K562 (cell line): ENCODE measurements around the gene CFAP20DC. TPM values are rescaled to one million over a fixed set of nuclear protein-coding genes. Genes with fewer than 3 reads are reported as not detected.

Source experiments
- ATF1 ChIP-seq, 2 experiments: fragments of 450-650 bp in 1 of 2; IDR thresholded peaks; 2 replicates each; pipeline ENCODE4 v1.6.1; 2016; ENCODE audit warnings: missing compliant biosample characterization in 1 of 2, missing genetic modification characterization in 1 of 2
- ATF3 ChIP-seq, 2 experiments: fragments of 450-650 bp in 1 of 2; sonication (generic) in 1 of 2; formaldehyde crosslinking in 1 of 2; IDR thresholded peaks in 1 of 2; conservative IDR thresholded peaks in 1 of 2; 2 replicates each; pipeline versions ENCODE4 v1.6.1 to v1.8.1; 2016 to 2023; ENCODE audit warnings: mild to moderate bottlenecking in 2 of 2, moderate library complexity in 2 of 2, inconsistent platforms in 1 of 2, missing genetic modification reagents in 1 of 2
- DNMT1 ChIP-seq: fragments of 450-650 bp; IDR thresholded peaks from 2 replicates; pipeline ENCODE4 v1.6.1; 2016; ENCODE audit warnings: antibody characterized with exemption, mild to moderate bottlenecking
- ELF1 ChIP-seq: fragments of 200-800 bp; sonication (Bioruptor generic); IDR thresholded peaks from 2 replicates; pipeline ENCODE4 v1.6.1; 2016; ENCODE audit warnings: missing genetic modification characterization, missing compliant biosample characterization
- HCFC1 ChIP-seq: IDR thresholded peaks from 2 replicates; pipeline ENCODE4 v1.6.1; 2012; ENCODE audit warnings: low read depth, low read length, improper control_type of control experiment
- HDAC2 ChIP-seq: fragments of 450-650 bp; IDR thresholded peaks from 2 replicates; pipeline ENCODE4 v1.6.1; 2016; ENCODE audit warnings: mild to moderate bottlenecking
- HDAC8 ChIP-seq: fragments of 450-650 bp; IDR thresholded peaks from 2 replicates; pipeline ENCODE4 v1.6.1; 2016; ENCODE audit warnings: mild to moderate bottlenecking, missing genetic modification characterization, moderate library complexity, missing compliant biosample characterization
- HLTF ChIP-seq: fragments of 450-650 bp; IDR thresholded peaks from 2 replicates; pipeline ENCODE4 v1.6.1; 2016
- LEF1 ChIP-seq: fragments of 450-650 bp; IDR thresholded peaks from 2 replicates; pipeline ENCODE4 v1.6.1; 2016; ENCODE audit warnings: mild to moderate bottlenecking
- MED1 ChIP-seq: sonication (generic); formaldehyde crosslinking; IDR thresholded peaks from 2 replicates; pipeline ENCODE4 v1.8.1; 2023; ENCODE audit warnings: missing genetic modification reagents, borderline replicate concordance
- POU5F1 ChIP-seq: fragments of 150-350 bp; IDR thresholded peaks from 2 replicates; pipeline ENCODE4 v1.6.1; 2014; ENCODE audit warnings: borderline replicate concordance, low read length, low read depth, mild to moderate bottlenecking; ENCODE audit not compliant: partially characterized antibody
- YBX1 ChIP-seq: fragments of 450-650 bp; IDR thresholded peaks from 2 replicates; pipeline ENCODE4 v1.7.1; 2016; ENCODE audit warnings: mild to moderate bottlenecking
- ZNF143 ChIP-seq: sonication (generic); formaldehyde crosslinking; IDR thresholded peaks from 2 replicates; pipeline ENCODE4 v1.9.0; 2022; ENCODE audit warnings: mild to moderate bottlenecking, missing genetic modification reagents
- ZNF3 ChIP-seq: fragments of 250-450 bp; sonication (Bioruptor Pico); IDR thresholded peaks from 2 replicates; pipeline ENCODE4 v1.5.0; 2021; ENCODE audit warnings: mild to moderate bottlenecking, moderate library complexity
- ZNF518B ChIP-seq: fragments of 250-450 bp; sonication (Bioruptor Pico); IDR thresholded peaks from 2 replicates; pipeline ENCODE4 v1.5.0; 2021; ENCODE audit warnings: mild to moderate bottlenecking, moderate library complexity
- ZNF561 ChIP-seq: fragments of 450-650 bp; formaldehyde crosslinking; conservative IDR thresholded peaks from 2 replicates; pipeline ENCODE4 v1.4.0; 2020; ENCODE audit warnings: mild to moderate bottlenecking, moderate library complexity
- ZNF778 ChIP-seq: fragments of 450-650 bp; formaldehyde crosslinking; IDR thresholded peaks from 2 replicates; pipeline ENCODE4 v1.4.0; 2020; ENCODE audit warnings: mild to moderate bottlenecking, moderate library complexity
- ZNF830 ChIP-seq: fragments of 250-450 bp; sonication (Bioruptor Pico); IDR thresholded peaks from 2 replicates; pipeline ENCODE4 v1.5.0; 2021; ENCODE audit warnings: mild to moderate bottlenecking
- ZZZ3 ChIP-seq: fragments of 450-650 bp; IDR thresholded peaks from 2 replicates; pipeline ENCODE4 v1.6.1; 2016; ENCODE audit warnings: antibody characterized with exemption, mild to moderate bottlenecking, moderate library complexity
- polyA plus RNA-seq, 8 experiments: library from polyadenylated mRNA; depleted of rRNA in 4 of 8; stranded (reverse) in 5 of 8; unstranded in 3 of 8; fragments of >200 nt; fragmentation: Nextera tagmentation in 2 of 8; fragmentation: Illumina TruSeq in 1 of 8; extraction: Ambion mirVana in 2 of 8; extraction: Trizol in 1 of 8; gene quantifications; 2 replicates each; pipeline versions ENCODE4 v1.2.1 to v1.2.3, GENCODE V29; 2011 to 2014; ENCODE audit warnings: inconsistent platforms in 1 of 8, missing spikeins in 1 of 8
- total RNA-seq, 7 experiments: library from RNA; depleted of rRNA in 6 of 7; stranded (reverse); fragments of >200 nt in 6 of 7; fragmentation: Illumina TruSeq in 2 of 7; extraction: Trizol in 2 of 7; gene quantifications; 2 replicates each; pipeline versions ENCODE4 v1.2.1 to v1.2.3, GENCODE V29; 2011 to 2021; ENCODE audit warnings: low replicate concordance in 1 of 7
- TF ChIP-seq, protein P1 (sequence below): fragments of 450-650 bp; IDR thresholded peaks from 2 replicates; pipeline ENCODE4 v1.6.1; 2016; ENCODE audit warnings: missing biosample characterization, missing genetic modification characterization
- TF ChIP-seq, protein P2 (sequence below): sonication (generic); formaldehyde crosslinking; IDR thresholded peaks from 2 replicates; pipeline ENCODE4 v1.8.0; 2022; ENCODE audit warnings: mild to moderate bottlenecking, low read depth, missing genetic modification reagents
- TF ChIP-seq, protein P3 (sequence below): sonication (generic); formaldehyde crosslinking; IDR thresholded peaks from 2 replicates; pipeline ENCODE4 v1.8.0; 2022; ENCODE audit warnings: missing genetic modification reagents, mild to moderate bottlenecking, moderate library complexity, borderline replicate concordance

Gene CFAP20DC
- total and polyA plus RNA-seq, 9 of the 15 experiments (the other 6 are each of a cell fraction or from before 2014, with no cell fraction given): 1.6 to 5.9 (median 4.6) TPM

DNA sequence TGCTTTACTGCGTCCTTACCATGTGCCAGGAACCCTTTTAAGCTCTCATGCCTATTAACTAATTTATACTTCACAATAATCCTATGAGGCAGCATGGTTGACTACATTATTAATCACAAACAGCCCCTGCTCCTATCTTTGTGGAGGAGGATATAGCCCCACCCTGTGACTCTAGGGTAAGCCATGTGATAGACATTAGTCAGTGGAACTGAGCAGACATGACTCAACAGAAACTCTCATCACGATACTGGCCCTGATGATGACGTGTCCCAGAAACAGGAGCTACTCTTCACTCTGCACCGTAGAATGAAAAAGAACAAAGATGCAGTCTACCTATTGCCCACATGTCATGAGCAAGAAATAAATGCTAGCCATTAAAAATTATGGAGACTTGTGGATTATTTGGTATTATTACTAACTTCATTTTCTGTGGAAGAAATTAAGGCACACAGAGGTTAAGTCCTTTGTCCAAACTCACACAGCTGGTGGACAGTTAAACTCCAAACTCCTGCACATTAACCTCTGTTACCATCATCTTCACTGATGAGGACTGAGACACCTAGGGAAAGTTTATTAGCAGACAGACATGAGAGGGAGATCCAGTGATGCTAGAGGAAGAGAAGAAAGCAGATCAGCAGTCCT, 51.2 kb downstream of the CFAP20DC start (continued):
- peak; percentile 93 for TF ChIP-seq ATF3 (IDR thresholded peaks at IDR 0.05)
- TF ChIP-seq ATF3 (CRISPR knock-in tag; conservative IDR thresholded peaks at IDR 0.05): no peak
- TF ChIP-seq ZZZ3: no peak
- no peak for TF ChIP-seq ZNF778 (CRISPR knock-in tag)
- no peak for TF ChIP-seq ATF1 (CRISPR knock-in tag; IDR thresholded peaks at IDR 0.05)
- TF ChIP-seq ATF1 (tag; IDR thresholded peaks at IDR 0.05): peak; percentile 88
- TF ChIP-seq MED1 (CRISPR knock-in tag): no peak
- no peak for TF ChIP-seq ZNF830 (CRISPR knock-in tag)
- TF ChIP-seq ZNF561 (CRISPR knock-in tag): no peak
- no peak for TF ChIP-seq ZNF518B
- no peak for TF ChIP-seq DNMT1
- no peak for TF ChIP-seq POU5F1
- no peak for TF ChIP-seq ZNF143
- TF ChIP-seq, protein P1, sequence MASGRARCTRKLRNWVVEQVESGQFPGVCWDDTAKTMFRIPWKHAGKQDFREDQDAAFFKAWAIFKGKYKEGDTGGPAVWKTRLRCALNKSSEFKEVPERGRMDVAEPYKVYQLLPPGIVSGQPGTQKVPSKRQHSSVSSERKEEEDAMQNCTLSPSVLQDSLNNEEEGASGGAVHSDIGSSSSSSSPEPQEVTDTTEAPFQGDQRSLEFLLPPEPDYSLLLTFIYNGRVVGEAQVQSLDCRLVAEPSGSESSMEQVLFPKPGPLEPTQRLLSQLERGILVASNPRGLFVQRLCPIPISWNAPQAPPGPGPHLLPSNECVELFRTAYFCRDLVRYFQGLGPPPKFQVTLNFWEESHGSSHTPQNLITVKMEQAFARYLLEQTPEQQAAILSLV: no peak
- no peak for TF ChIP-seq YBX1
- peak; percentile 19; the same call in 1 of the 2 replicates for TF ChIP-seq HDAC2
- TF ChIP-seq HCFC1: no peak
- no peak for TF ChIP-seq HLTF
- TF ChIP-seq, protein P2, sequence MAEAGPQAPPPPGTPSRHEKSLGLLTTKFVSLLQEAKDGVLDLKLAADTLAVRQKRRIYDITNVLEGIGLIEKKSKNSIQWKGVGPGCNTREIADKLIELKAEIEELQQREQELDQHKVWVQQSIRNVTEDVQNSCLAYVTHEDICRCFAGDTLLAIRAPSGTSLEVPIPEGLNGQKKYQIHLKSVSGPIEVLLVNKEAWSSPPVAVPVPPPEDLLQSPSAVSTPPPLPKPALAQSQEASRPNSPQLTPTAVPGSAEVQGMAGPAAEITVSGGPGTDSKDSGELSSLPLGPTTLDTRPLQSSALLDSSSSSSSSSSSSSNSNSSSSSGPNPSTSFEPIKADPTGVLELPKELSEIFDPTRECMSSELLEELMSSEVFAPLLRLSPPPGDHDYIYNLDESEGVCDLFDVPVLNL (CRISPR knock-in tag): no peak
- no peak for TF ChIP-seq ELF1 (tag)
- no peak for TF ChIP-seq HDAC8 (tag)
- TF ChIP-seq LEF1: peak; percentile 42; the same call in 1 of the 2 replicates
- TF ChIP-seq ZNF3 (CRISPR knock-in tag): no peak
- TF ChIP-seq, protein P3, sequence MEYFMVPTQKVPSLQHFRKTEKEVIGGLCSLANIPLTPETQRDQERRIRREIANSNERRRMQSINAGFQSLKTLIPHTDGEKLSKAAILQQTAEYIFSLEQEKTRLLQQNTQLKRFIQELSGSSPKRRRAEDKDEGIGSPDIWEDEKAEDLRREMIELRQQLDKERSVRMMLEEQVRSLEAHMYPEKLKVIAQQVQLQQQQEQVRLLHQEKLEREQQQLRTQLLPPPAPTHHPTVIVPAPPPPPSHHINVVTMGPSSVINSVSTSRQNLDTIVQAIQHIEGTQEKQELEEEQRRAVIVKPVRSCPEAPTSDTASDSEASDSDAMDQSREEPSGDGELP (CRISPR knock-in tag): no peak
